Measurements from ENCODE around the gene COL19A1. TPM values are rescaled to one million over a fixed set of nuclear protein-coding genes. Genes with fewer than 3 reads are reported as not detected.

The COL19A1 gene
- total and polyA plus RNA-seq, 2 experiments from 2014 or later: not detected

GRCh38 chr6:70171236-70171635 is 304.9 kb downstream of the COL19A1 start:
- Histone ChIP-seq H4K20me1 (replicated peaks; ENCODE audit: insufficient read depth) (no peaks in the 10 kb centered on the region), H3K4me3 (no peak overlapping the region), H3K4me2 (no peak overlapping the region), H3K4me1 (ENCODE audit: insufficient read depth) (no peaks in the 10 kb centered on the region), H3K79me2 (replicated peaks; ENCODE audit: insufficient read depth) (no peaks in the 10 kb centered on the region), H3K27ac (ENCODE audit: low read depth) (no peak overlapping the region), H3K27me3 (ENCODE audit: insufficient read depth) (no peaks in the 10 kb centered on the region), H3F3A (replicated peaks; ENCODE audit: low read depth) (no peaks in the 10 kb centered on the region), H3K36me3 (ENCODE audit: insufficient read depth) (no peaks in the 10 kb centered on the region), H3K9me2 (ENCODE audit: insufficient read depth) (no peaks in the 10 kb centered on the region), H2AFZ (no peak overlapping the region)
- Mint-ChIP-seq H3K9me3 (no peaks in the 10 kb centered on the region), H3K4me1 (peaks cover under 1% of the 10 kb centered on the region), H3K27me3 (ENCODE audit: insufficient read depth, low read depth, poor library complexity) (no peaks in the 10 kb centered on the region), H3K4me3 (no peak overlapping the region), H3K27ac (no peak overlapping the region), H3K36me3 (ENCODE audit: low read depth) (no peaks in the 10 kb centered on the region)
- no peak for ATAC-seq
- TF ChIP-seq EZH2phosphoT487 (IDR thresholded peaks at IDR 0.05; ENCODE audit: unreplicated experiment) (no peak), REST (IDR thresholded peaks at IDR 0.05; ENCODE audit: unreplicated experiment) (no peak), ETS1 (IDR thresholded peaks at IDR 0.05) (no peak), EZH2 (IDR thresholded peaks at IDR 0.05; ENCODE audit: low read depth, unreplicated experiment) (no peak), CREB1 (CRISPR knock-in tag; IDR thresholded peaks at IDR 0.05; ENCODE audit: low read depth) (no peak), POLR2AphosphoS5 (IDR thresholded peaks at IDR 0.05; ENCODE audit: low read depth) (no peak), STAT1 (IDR thresholded peaks at IDR 0.05; ENCODE audit: unreplicated experiment) (no peak), CTCF (conservative IDR thresholded peaks at IDR 0.05; ENCODE audit: low read depth in 2 of 2) (no peak), JUNB (IDR thresholded peaks at IDR 0.05; ENCODE audit: unreplicated experiment) (no peak), ZNF462 (CRISPR knock-in tag; IDR thresholded peaks at IDR 0.05) (no peak), NANOG (IDR thresholded peaks at IDR 0.05; ENCODE audit: borderline replicate concordance) (no peak), ZNF331 (CRISPR knock-in tag; IDR thresholded peaks at IDR 0.05; ENCODE audit: low read depth) (no peak)
- no peak for DNase-seq (ENCODE audit: low spot score)

Data from GM23338 (cell line).